ENCODE results near the gene PDE2A.

The PDE2A gene

DNA sequence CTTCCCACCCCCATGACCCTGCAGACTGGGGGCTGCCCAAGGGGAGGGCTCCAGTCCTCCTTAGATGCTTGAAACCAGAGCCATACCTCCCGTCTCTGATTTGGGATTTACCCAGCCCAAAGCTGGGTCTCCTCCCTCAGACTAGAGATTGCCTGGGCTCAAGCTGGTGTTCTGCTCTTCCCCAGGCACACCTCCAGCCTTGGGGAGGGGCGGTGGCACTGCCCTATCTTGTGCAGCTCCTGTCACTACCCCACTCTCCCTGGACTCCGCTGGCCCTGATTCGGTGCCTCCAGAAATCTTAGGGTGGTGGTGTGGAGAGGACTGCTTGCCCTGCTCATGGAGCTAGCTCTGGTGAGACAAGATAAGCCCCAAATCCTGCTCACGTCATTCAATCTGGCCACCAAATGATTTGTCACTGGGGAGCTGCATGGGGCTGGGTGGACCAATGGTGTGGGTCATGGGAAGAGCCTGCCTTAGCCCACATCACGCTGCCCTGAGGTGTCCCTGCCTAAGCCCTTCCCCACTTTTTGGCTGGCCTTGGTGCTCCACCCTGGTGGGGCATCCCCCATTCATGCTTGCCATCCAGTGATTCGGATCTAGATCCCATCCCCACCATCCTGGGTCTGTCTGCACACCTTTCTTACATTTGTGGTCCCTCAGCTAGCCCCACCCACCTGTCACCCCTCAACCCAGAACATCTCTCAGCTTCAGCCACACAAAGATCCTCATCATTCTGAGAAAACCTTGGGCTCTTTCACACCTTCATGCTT, 87.7 kb downstream of the PDE2A start:
- DNase-seq: peak; percentile 53

- peak; percentile 62 for DNase-seq
Measured at GRCh38 chr11:72585762-72586311, 88.4 kb downstream of the PDE2A start.

DNA sequence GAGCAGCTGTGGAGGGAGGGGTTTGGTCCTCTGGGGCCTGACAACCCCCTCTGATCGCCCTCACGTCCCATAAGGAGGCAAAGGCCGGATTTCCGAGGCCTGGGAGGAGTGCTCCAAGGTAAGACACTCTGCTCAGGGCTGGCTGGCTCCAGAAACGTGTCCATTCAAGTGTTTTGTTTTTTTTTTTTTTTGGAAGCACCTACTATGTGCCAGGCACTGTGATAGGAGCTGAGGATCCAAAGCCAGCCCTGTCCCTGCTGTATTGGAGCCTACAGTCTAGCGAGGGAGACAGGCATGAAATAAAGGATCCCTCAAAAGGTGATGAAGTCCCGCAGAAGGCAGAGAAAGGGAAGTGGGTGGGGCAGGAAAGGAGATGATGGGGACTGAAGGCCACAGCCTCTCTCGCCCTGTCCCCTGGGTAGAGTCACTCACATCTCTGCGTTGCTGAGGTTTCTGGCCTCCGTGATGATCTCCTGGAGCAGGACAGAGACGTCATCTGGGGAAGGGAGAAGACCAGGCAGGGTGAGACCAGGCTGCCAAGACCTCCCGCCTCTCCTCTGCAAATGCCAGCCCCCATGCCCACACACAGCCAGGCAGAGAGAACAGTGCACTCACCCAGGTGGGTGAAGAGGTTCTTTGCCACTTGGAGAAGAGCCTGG, 89.2 kb downstream of the PDE2A start:
- no peak for DNase-seq

DNA sequence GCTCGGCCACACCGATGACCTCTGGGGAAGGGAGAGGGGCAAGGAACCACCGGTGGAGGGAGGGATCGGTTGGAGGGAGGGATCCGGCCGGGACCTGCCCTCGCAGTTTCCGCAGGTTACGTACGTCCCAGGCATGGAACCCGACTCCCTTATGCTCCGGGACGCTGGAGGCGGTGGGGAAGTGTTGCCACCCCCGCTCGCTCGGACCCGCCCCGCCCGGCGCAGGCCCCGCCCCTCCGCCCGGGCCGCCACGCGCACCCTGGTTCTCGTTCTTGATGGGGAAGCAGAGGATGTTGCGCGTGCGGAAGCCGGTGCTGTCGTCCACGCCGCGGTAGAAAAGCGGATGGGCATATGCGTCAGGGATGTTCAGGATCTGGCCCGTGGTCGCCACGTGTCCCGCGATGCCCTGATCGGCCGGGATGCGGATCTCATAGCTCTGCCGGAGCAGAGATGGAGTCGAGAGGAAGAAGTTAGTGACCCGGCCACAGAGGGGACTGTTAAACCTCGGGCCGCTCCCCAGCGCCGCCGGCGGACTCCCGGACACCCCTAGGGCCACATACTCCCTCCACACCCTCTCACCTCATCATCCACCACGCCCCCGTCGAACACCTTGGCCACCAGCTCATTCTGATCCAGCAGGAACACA, 89.8 kb downstream of the PDE2A start:
- no peak for DNase-seq

DNA sequence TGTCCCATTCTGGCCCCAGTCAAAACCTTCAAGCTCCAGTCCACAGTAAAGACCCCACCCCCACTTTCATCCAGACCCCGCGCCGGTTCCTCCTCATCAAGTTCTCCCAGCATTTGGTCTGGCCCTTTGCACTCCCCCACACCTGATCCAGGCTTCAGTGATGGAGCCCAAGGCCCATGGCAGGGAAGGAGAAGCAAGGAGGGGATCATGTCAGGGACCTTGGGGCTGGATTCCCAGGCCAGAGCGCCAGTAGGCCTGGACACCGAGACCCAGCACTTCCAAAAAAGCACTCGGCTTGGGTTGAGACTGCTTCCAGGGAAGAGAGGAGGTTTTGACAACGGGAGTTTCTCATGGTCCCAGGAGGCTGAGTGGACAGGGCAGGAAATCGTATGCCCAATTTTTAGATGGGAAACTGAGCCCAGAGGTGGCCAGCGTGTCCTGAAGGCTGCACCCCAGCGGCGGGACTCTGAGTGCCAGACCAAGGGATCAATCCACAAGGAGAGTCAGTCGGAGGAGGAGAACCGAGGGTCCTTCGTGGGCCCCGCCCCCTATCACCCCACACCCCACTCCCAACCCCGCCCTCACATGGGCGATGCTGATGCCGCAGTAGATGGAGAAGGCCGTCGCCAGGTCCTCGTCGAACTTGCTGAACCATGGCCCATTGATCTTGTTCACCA, 90.5 kb downstream of the PDE2A start:
- DNase-seq: no peak

DNA sequence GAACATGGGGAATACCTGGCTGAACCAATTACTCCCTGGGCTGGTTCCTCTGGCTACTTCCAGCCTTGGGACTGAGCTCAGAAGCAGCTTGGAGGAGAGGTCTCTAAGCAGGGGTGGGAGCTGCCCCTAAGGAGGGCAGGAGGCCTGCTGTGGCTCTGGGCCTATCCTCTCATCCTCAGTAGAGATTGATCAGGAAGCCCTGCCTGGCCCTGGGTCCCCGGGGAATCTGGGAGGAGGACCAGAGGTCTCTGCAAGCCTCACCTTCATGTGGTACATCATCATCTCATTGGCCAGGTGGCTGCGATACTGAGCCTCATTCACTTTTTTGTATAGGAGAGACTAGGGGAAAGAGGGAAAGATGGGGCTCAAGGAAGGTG, 91.1 kb downstream of the PDE2A start:
- no peak for DNase-seq

DNA sequence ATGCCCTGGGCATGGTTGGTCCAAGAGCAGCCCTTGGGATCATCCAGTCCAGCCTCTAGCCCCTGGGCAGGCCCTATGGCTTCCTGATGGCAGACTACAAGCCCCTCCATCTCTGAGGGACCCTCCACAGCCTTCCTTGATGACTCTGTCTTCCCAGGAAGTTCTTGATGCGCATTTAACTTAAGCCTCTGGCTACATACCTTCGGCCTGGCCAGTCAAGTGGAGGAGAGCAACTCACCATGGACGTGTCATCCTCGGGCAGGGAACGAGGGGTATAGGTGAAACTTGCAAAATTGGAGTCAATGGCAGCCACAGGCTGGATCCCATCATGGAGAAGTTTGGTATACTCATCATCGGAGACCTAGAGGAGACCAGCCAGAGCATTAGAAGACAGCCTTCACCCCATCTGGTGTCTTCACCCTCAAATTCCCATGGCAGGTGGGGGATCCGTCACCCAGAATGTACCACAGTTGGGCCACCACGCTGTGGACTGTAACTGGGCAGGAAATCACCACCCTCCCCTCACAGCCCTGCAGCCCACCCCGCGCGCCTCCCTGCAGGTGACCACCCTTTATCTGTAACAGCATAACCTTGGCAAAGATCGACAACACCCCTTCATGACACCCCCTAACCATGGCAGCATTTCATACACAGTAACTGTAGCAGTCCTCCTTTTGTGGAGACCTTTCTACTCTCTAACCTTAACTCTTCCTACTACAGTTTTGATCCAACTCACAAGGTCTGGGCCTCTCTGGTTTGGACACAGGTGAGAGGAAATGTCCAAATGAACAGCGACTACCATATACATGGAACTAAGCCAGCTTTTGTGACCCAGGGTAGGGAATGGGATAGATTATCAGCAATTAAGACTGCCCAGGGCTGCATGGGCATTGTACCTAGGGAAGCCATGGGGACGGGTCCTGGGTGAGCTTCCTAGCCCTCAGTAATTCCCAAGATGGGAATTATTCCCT, 91.7 kb downstream of the PDE2A start:
- DNase-seq: no peak

DNA sequence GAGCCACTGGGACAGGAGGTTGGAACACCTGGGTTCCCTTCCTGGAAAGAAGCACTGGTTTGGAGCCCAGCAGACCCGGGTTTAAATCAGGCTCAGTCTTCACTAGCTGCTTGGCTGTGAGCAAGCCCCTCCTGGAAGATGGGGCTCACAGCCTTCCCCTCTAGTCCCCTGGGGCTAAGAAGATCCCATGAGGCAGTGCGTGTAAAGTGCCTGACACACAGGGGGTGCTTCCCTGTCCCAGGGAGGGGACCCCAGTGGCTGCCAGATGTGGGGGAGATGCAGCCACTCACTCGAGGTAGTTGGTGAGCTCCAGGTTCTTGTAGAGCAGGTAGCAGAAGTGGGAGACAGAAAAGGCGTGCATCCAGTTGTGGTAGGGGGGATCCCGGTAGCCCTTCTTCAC, 93.2 kb downstream of the PDE2A start:
- DNase-seq: no peak

GRCh38 chr11:72580642-72580950, 93.6 kb downstream of the PDE2A start:
- no peak for DNase-seq

DNA sequence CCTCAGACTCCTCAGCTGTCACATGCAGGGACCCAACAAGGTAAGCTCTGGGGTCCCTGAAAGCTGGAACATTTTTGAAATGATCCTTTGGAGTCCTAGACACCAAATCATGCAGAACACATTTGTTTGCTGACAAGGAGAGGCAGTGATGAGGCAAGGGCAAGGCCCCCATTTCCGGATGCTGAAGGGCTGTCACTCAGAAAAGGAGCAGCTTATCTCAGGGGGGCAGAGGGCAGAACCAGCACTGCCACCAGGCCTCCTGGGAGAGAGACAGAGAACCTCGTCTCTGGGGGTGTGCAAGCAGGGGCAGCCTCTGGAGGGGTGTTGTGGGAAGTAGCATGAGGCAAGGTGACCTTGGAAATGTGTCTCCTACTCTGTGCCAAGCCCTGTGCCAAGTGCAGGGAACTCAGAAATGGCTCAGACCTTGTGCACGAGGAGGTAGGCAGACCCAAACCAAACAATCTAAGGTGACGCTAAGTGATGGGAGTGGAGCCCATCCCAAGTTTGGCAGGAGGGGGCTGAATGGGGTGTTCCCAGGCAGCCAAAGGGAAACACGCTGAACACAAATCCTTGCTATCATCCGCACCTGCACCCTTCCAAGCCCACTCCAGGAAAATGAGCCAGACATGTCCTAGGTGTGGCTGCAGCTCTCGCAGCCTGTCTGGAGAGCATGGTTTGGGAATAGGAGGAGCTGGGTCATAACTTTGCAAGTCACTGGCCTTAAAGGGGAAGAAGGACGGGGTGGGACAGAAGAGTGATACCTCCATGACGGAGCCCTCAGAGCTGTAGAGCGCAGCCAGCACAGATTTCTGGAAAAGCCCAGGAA, 94.2 kb downstream of the PDE2A start:
- peak; percentile 8 for DNase-seq

DNA sequence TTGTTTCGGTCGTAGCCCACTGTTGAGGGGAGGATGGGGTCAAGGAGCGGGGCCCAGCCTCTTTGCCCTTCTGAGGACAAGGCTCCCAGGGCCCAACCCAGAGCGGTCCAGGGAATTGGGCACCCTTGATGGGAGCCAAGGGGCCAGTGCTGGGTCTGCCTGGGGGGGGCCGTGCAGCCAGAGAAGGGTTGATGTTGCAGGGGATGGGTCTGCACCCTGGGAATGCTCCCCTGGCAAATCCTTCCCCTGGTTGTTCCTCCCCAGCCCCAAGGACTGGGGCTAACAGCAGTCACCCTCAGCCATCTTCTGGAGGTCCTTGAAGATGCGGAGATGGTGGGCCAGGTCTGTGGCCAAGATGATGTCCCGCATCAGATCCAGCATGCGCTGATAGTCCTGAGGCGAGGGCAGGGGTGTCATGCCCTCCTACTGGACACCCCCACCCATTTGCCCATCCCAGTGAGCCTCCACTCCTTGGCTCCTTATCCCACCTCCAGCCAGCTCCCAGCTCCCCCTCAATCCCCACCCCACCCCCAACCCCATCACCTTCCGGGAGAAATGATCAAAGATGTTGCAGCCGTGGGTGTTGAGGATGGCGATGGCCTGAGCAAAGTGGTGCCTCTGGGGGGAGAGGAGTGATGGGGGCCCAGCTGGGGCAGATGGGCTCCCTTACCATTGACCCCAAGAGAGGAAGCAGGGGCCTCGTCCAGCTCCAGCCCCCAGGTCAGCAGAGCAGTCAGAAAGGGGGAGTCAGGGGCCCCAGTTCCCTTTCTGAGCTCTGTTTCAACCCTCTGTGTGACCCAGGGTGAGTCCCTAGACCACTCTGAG, 95.0 kb downstream of the PDE2A start:
- no peak for DNase-seq

DNA sequence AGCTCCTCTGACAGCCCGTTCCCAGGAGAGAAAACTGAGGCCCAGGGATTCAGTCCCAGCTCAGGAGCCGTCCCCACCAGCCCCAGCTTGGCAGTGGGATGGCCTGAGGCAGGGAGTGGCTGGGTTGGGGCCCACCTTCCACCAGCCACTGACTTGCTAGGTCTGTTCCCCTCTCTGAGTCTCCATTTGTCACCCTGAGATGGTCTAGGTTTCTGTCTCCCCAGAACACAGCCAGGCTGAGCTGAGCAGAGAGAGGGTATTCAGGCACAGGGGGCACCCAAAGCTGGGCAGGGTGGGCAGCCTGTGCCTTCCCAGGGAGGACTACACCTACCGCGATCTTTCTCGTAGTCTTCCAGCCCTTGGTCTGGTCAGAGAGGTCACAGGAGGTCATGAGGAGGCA, 95.7 kb downstream of the PDE2A start:
- no peak for DNase-seq

DNA sequence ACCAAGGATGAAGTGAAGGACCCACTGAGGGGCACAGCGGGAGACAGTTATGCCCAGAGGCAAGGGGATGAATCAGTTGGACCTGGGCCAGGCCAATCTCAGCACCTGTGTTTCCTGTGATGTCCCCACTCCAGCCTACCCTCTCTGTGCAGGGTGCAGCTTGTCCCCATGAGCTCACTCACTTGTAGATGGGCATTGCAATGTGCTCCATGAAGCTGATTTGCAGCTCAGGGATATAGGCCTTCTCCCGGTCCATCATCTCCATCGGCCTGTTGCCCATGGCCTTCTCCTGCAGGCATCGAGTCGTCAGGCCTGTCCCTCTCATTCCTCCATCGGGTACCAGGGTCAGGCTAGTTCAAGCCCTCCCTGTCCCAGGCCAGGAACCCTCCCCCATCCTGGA, 96.2 kb downstream of the PDE2A start:
- no peak for DNase-seq

- DNase-seq: no peak
Measured at GRCh38 chr11:72577271-72577721, 96.9 kb downstream of the PDE2A start.

DNA sequence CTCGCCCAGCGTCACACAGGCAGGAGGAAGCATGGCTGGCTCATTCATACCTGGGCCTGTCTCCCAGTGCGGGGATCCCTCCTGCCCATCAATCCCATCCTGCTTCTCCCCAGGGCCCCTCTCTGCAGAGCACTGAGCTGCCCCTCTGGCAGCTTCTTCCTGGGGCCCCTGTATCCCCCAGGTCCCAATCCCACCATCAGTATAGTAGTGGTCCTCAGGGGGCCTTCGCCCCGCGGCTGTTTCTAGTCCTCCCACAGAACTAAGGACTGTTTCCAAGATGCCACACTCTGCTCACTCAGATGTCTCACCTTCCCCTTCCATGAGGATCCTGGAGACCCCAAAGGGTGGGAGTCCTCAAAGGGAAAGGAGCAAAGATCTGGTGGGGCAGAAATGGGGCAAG, 97.6 kb downstream of the PDE2A start:
- DNase-seq: no peak

DNA sequence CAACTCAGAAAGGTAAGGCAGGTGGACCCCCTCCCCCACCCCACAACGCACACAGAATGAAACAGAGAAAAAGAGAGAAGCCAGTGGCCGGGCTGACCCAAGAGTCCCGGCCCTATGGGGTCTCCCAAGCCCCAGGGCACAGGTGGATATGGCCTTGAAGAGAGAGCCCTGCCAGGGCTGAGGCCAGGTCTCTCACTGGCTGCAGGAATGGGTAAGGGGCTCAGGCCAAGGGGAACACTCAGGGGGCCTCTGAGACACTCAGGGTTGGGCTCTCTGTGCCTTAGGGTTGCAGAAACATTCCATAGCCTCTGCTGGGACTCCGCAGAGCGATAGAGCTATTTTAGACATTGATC, 98.0 kb downstream of the PDE2A start:
- DNase-seq: no peak

DNA sequence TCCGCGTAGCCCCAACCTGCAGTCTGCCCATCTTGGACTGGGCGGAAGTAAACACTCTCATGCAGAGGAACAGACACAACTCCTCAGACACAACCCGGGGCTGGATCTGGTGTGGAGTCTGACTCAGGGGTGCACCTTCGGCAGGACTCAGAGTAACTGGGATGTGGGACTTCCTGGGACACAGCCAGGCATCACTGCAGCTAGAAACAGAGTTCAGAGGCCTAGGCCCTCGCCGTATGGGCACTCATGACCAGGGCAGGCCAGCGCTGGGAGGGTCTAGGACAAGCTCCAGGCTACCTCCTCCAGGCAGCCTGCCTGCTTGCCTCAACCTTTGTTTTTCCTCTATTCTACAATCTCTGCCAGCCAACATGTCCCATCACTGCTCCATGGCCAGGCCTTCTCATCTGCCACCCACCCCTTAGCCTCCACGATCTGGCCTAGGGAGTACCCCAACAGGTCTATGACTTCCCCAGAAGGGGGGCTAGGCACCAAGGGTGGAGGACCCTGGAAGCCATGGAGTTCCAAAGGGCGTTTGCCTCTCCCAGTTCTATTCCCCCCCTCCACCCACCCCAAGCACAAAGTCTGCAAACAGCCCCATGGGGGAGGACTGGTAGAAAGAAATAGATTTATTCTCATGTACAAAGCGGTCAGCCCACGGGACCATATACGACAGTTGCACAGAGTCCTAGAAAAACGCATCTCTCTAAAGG, 98.5 kb downstream of the PDE2A start:
- no peak for DNase-seq

DNA sequence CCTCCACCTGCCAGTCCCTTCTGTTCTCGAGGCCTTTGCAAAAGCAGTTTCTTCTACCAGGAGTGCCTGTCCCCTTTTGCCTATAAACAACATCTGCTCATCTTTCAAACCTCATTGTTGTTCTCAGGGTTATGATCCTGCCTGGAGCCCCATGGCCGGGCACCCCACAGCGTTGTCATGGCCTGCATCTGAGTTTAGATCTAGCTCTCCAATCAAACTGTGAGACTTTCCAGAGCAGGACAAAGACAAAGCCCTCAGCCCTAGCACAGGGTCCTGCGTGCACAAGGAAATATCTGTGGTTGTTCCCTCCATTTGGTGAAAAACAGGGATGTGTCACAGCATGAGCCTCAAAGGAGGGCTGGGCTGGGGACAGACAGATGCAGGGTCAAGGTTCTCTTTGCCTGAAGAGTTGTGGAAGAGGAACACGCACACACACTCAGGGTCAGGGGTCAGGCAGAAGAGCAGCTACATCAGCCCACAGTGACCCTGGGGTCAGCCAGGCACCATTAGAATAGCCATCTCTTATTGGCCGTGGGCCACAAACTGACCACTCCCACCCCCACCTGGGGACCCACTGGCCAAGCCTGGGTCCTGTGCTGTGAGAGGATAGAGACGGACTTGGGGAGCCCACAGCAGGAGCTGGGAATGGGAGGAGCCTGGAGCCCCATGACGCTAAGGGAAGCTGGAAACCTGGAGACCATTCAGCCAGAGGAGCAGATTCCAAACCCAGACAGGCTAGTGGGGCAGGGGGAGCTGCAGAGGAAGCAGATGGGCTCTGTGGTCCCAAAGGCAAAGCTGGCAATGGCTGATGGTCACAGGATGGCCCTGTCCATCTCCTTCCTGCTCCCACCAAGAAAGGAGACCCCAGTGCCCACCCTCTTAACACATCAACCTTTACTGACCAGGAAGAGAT, 99.4 kb downstream of the PDE2A start:
- DNase-seq: no peak

All from hematopoietic multipotent progenitor cell treated with erythropoietin and hydrocortisone succinate and interleukin-3 and kit ligand, for 8 days (in vitro differentiated cells).